Kasumi-1 (cell line): ENCODE measurements around the gene BRD2.

Source experiments
- DNase-seq, 2 experiments: peaks; one replicate each; lab custom pipeline; 2025; lab: John Stamatoyannopoulos, UW

The BRD2 gene

DNA sequence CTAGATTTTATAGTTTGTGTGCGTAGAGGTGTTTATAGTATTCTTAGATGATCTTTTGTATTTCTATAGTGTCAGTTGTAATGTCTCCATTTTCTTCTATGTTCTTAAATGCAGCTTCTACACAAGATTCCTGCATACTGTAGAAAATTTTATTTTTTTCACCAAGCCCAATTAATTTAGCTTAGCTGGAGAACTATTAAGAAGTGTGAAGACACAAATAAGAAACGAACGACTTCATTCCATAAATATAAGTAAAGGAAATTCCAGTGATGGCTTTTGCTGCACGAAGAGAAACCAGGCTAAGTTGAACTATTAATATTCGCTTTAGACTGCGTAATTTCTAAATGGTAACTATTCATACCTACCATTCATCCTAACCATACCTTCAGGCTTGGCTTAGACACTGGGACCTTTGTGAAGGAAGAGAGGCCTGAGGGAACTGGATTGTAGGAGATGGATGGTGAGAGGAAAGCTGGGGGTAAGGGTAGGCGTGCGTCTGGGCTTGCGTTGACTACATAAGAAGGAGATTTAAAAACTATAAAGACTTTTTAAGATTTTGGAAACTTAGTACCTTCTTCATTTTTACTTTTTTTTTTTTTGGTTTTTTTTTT lies 25.1 kb downstream of the BRD2 start:
- no peak for DNase-seq

DNA sequence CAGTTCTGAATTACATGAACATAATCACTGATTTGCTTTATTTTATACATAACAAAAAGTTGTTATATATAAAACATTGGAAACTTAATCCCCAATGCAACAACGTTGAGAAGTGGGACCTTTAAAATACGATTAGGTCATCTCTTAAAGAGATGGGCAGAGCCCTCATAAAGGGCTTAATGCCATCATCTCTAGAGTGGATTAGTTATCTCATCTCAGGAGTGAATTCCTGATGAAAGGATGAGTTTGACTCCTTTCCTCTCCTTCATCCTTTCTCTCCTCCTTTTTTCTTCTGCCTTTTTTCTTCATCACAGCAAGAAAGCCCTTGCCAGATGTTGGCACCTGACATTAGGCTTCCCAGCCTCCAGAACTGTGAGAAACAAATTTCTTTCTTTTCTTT lies 27.1 kb downstream of the BRD2 start:
- DNase-seq = no peak

DNA sequence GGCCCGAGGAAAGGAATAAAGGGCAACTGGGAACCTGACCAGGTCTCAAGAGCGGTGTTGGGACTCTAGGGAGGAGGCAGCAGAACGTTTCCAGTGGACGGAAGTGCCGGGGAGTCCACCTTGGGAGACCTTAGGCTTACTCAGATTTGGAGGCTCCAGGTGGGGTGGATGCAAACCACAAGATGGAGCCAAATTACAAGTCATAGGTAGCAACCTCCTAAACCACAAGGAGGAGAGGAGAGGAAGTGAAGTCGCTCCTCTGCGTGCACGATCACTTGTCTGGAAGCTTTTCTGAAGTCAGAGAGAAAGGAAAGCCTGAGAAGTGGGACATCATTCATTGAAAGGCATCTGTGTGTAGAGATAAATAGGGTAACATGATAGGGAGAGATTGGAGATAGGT lies 31.7 kb downstream of the BRD2 start:
- DNase-seq = no peak

DNA sequence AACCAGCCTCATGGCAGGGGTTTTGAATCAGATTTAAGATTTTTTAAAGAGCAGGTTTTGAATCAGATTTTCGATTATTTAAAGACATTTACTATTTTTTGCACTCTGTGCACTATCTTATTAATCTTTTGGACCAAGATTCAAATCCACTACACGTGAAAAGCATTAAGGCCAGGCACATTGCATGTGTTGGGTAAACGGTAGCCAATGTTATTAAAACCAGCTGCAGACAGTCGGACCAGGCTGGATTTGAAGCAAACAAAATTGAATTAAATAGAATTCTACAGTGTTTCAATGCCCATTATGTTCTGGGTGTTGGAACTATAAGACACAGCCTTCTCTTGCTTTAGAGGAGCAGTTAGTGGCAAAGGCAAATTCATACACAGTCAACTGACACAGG lies 33.3 kb downstream of the BRD2 start:
- DNase-seq = no peak

DNA sequence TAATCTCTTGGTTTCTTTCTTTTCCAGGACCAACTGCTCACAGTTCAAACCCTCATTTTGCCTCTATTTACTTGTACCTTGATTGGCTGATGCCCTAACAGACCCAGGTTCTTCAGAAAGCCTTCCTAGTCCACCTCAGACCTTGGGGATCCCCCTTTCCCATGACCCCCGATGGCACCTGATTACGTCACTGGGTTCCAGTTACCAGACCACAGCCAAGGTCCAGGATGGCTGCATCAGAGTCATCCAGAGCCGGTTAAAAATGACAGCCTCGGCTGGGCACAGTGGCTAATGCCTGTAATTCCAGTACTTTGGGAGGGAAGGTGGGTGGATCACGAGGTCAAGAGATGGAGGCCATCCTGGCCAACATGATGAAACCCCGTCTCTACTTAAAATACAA lies 36.5 kb downstream of the BRD2 start:
- no peak for DNase-seq

DNA sequence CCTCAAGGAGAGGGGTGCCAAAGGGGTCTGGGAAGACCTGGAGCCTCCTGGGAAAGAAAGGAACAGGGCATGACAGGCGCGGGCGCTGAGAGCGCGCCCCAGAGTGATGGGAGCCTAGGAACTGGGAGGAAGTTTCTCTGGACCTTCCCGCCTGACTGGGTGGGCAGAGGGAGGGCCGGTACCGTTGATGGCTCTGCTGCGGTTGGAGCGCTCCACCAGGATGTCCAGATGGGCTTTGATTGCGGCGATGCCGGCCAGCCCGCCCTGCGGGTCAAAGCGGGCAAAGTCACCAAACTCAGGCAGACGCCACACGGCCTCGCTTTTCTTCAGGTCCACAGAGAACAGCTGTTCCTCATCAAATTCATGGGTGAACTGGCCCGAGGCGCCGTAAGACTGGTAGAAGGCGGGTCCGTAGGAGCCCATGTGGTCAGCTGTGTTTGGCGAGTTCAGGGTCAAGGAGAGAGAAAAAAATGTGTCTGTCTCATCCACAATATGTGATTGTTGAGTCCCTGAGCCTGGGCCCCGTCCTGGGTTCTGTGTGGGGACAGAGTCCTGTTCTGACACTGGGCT lies 39.5 kb downstream of the BRD2 start:
- no peak for DNase-seq

DNA sequence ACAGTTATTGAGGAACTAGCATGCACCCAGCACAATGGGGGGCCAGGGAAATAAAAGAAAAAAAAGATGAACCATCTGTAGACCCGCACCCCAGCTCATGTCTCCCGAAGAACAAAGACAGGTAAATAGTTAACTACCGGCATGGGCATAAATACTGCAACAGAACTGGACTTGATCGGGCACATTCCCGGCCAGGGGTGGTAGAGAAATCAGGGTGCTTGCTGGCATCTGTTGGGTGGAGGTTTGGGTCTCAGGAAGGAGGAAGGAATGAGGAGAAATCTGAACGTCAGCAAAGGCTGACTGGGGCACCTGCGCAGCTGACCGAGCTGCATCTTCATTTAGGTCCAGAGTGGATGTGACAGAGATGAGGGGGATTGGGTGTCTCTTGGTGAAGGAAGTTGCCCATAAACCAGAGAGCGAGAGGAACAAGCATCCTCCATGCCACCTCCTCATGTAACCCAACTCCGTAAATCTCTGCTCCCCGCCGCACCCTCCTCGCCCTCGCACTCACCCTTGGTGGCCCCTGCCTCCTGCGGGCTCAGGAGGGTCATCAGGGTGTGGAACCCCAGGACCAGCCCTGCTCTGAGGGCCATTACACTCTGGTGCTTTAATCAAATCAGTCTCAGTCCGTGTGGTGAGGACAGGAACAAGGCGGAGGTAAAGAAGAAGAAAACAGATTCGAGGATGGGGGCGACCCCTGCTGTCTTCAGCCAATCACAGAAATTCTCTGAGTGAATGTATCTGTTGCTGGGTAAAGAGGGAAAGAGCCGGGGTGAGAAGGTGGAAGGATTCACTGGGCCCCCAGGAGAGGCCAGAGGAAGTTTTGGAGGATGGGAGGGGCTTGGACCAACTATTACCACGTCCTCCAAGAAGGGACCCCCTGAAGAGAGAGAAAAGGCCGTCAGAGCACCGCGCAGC lies 40.8 kb downstream of the BRD2 start, which contains the start of gene HLA-DOA:
Gene HLA-DOA, minus strand, starts transcription at position 648 of the 918 bp plus-strand sequence.
- DNase-seq = peak in 1 of 2 experiments; percentile 17

DNA sequence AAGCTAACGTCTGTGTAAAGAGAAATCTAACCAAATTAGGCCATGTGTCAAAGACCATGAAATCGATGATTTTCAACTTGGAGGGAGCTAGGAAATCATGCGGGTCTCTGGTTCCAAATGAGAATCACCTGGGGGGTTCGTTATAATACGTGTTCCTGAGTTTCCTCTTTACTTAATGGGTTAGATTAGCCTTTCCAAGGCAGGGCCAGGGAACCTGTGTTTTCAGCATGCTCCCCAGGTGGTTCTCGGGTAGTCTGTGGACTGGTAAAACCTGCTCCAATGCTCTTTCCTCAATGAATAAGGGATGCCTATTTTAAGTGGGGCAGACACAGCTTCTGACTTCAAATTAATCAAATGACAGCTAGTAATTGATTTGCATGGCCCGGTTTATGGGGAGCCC lies 42.0 kb downstream of the BRD2 start:
- DNase-seq = no peak

DNA sequence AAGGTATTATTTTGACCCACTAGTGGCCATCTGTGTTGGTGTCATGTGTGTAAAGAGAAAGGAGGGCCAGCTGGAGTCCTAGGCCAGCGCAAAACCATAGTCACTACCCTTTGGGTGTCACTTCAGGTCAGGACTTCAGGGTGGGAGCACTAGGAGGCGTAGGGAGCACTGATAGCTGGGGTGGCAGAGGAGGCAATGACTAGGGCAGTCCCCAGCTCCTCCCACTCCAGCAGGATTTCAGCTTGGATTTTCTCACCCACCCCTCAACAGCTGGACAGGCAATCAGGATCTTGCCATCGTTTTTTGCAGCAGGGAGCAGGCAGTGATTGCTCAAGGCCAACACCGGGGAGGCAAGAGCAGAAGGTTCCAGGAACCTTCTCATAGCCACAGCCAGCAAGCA lies 45.2 kb downstream of the BRD2 start:
- no peak for DNase-seq

DNA sequence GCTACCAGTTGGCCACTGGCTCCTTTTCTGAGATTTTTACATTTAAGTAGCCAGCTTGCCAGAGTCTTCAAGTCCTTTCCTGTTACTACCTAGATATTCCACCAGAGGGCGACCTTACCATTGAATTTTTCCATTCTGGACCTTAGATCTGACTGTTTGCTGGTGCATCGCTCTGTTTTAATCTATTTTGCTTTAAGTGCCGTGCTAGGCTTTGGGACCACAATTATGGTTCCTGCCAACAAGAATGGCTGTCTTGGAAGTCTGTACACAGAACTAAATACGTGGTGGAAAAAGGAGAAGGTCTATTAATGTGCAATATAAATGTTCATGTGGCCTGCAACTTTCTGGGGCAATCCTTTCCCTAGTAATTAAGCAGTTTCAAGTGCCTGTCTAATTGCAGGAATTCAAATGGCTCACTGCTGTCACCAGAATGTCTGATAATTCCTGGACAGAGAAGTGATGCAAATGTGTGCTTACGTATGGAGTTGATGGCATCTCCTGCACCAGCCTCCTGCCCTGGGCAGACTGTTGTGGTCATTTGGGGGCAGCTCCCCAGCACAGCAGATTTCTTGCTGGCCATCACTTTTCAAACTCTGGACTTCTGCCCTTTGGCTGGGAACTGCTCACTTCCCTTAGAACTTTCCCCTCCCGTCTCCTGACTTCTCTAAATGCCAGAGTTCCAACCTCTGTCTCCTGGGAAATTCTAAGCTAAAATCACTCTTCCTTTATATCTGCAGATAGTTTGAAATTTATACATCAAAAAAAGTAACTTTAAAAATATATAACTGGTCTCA lies 46.6 kb downstream of the BRD2 start:
- DNase-seq = peak; percentile 86 to 94

DNA sequence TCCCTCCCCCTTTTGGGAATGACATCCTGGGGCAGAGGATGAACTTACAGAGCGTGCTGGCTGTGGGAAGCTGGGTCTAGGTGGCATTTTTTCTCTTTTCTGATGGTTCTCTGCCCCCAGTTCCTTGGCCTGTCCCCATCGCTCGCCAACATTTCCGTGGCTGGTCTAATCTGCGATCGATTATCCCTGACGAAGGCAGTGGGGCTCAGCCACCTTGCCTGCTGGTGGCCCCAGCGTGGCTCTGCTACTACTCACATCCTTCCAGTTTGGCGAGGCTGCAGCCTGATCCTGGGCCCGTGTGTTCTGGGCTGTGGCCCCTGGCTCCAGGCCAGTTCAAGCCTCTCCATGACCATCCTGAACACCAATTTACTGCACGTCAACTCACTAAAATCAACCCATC lies 47.4 kb downstream of the BRD2 start:
- DNase-seq = no peak

DNA sequence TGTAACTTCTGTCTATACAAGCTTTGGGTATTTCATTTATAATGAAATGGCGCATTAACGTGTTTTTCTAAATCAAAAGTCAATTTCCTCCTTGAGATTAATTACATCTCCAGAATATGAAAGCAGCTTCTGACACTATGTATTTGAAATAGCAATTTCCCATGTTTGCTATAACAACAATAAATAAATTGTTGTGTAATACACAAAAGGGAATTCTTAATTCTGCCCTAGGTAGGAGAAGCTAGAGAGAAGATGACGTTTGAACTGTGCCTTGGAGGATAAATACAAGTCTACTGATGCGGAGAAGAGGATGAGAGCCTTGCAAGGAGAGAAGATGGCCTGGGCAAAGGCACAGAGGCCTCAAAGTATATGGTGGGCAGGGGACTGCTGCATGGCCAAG lies 48.6 kb downstream of the BRD2 start:
- DNase-seq = no peak

DNA sequence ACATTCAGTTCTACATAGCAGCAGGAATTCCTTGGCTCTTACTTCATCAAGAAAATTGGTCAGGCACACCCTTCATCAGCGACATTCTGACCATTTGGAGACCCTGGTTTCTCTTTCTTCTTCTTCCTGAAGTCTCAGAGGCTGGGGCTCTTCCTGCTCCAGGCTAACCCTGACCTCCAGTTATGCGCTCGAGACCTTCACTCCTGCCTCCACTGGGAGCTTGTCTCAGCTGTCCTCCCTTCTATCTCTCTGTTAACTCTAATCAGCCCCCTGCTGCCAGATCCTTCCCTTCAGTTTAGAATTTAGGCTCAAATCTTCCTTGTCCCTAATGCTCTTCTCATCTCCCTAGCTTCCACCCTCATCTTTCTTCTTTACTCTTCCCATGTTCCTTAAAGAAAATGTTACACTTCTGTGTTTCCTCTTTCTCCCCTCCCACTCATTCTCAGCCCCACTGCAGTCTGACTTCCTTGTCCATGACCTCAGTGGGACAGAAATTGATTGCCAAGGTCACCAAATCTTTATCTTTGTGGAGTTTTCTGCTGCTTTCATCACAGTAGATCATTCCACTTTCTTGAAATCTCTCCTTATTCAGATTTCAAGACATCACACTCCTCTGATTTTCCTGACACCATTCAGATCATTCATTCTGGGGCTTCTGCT lies 49.4 kb downstream of the BRD2 start:
- DNase-seq = no peak

DNA sequence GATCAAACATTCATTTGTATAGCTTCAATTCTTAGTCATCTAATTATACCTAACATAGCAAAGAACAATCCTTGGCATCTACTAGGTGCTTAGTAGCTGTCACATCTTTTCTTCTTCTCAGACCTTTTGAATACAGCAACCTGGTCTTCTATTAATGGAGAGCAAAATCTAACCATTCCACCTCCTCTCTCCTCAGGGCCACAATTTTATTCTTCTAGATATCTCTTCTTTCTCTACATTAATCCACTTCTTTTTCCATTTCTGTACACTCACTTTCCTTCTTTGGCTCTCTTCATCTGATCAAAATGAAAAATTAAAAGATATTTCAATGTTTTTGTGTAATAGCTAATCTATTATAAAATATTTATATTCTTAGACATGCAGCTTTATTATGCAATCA lies 50.0 kb downstream of the BRD2 start:
- no peak for DNase-seq

DNA sequence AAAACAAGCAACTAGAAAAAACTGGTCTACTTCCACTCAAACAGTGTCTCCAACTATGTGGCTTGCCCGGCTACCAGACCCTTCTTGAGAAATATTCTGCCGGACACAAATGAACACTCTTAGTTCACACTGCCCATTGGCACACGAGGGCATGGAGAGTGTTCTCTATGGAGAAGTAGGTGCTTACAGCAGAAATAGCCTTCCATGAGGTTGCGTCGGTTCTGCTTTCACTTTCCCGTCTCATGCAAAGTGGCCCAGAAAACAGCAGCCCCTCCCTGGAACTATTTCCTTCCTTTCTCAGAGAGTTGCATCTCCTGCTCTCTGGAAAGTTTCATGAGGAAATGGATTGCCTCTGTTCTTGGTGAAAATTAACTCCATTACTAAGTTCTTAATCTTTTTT lies 50.5 kb downstream of the BRD2 start:
- DNase-seq = peak; percentile 37 to 46

DNA sequence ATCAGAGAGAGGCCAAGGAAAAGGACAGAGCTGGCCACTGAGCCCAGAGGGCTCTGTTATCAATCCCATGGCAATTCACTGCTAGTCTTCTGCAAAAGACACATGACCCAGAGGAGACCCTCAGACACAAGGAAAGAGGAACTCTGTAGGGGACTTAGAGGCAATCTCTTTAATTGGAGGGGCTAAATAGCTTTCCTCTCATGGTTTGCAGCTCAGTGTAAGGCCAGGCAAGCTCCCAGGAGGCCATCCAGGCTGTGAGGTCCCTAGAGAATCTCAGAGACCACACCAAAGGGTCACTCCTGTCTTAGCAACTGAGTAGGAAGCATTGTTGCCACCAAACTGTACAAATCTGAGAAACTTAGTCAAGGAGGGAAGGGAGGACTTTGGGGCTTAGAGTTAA lies 51.0 kb downstream of the BRD2 start:
- no peak for DNase-seq

DNA sequence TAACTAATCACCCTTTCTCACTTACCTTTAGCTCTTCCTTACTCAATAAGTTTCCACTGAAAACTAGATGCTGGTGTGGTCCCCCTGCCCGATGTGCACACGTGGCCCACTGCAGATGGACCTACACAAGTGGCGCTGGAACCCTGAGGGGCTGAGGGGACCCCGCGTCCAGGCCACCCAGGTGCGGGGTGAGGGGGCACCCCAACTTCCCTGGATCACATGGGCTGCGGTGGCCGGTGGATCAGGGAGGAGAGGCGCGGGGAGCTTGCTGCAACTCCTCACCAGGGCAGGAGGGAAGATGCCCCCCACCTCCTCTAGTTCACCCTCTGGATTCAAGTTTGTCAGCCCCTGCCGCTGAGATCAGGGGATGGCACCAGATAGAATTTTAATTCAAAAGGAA lies 53.5 kb downstream of the BRD2 start:
- no peak for DNase-seq

DNA sequence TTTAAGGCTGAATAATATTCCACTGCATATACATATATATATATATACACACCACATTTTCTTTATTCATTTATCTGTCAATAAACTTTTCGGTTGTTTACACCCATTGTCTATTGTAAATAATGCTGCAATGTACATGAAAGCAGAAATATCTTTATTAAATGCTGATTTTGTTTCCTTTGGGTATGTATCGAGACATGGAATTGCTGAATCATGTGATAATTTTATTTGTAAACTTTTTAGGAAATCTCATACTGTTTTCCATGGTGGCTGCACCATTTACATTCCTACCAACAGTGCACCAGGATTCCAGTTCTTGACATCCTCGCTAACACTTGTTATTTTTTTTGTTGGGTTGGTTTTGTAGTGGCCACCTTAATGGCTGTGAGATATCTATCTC lies 55.1 kb downstream of the BRD2 start:
- no peak for DNase-seq

DNA sequence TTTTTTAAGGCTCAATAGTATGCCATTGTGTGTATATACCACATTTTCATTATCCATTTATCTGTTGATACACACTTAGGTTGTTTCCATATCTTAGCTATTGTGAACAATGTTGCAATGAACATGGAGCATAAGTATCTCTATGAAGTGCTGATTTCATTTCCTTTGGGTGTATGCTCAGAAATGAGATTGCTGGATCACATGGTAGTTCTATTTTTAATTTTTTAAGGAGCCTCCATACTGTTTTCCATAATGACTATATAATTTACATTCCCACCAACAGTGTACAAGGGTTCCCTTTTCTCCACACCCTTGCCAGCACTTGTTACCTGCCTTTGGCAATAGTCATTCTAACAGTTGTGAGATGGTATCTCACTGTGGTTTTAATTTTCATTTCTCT lies 56.1 kb downstream of the BRD2 start:
- DNase-seq = no peak

DNA sequence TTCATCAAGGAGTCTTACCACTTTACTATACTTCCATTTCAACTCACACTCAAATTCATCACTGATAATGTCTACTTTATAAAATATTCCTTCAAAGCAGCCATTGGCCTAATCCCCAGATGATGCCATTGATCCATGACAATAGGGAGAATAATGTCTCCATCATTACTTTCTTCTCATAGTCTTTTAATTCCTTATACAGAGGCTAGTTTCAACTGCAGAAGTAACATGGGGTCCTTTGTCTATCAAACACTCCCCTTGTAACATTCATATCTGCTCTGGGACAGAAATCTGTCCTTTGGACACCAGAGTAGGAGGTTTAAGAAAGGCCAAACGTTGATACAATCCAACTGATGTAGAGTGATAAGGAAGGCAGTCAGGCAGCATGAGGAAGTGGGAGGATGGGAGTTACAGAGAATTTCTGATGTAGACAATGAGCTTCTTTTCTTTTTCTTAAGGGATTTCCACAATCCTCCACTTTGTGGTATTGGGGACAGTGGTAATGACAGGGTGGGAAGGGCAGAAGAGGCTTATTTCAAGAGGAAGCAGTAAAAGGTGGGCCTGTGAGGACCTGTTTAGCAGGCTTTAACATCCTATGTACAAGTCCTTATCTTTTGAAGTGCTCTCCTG lies 59.9 kb downstream of the BRD2 start:
- no peak for DNase-seq
